NOMO-1 (cell line): ENCODE data around the gene DCDC1.

ENCODE experiments used
- DNase-seq, 2 experiments: peaks; one replicate each; lab custom pipeline; 2025; ENCODE audit not compliant: unreplicated experiment in 2 of 2; lab: John Stamatoyannopoulos, UW

Gene DCDC1

DNA sequence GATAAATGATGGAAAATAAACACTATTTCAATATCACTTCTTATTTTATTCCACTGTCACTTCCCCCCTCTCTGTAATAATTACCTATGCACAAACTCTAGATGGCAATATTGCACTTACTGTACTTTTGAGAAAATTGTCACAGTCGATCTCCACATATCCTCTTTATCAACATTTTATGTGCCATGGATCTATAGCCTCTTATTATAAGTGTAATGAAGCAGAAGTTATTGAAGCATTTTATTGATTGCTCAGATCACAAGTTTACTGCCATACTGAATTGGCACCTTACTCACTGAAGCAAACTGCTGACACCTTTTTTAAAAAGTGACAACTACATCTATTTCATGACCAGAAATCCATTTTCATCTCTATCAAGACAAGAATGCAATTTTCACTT, 133.4 kb downstream of the DCDC1 start:
- DNase-seq, result peak in 1 of 2 experiments; percentile 30

- DNase-seq, result no peak
Measured at GRCh38 chr11:31233425-31233824, 136.1 kb downstream of the DCDC1 start.

- DNase-seq, result no peak
Measured at GRCh38 chr11:31231601-31232000, 137.9 kb downstream of the DCDC1 start.

- DNase-seq, result no peak
Measured at GRCh38 chr11:31218847-31219246, 150.7 kb downstream of the DCDC1 start.

DNA sequence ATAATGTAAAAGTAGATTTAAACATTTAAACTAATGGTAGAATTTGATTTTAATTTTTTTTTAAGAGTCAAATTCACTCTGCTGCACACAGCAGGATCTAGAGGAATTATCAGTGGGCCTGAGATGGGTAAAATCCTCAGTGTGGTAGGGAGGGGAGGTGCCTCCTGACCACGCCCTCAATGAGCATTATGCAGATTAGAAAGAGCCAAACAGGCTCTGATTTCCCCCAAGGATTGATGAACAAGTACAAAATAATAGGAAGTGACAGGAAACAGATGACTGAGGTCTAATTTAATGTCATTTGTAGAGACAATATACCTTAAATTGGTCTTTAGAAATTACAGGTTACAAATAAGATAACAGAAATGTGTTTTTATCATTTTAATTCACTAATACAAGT, 155.2 kb downstream of the DCDC1 start:
- DNase-seq, result no peak

GRCh38 chr11:31199378-31199777, 170.2 kb downstream of the DCDC1 start:
- no peak for DNase-seq

DNA sequence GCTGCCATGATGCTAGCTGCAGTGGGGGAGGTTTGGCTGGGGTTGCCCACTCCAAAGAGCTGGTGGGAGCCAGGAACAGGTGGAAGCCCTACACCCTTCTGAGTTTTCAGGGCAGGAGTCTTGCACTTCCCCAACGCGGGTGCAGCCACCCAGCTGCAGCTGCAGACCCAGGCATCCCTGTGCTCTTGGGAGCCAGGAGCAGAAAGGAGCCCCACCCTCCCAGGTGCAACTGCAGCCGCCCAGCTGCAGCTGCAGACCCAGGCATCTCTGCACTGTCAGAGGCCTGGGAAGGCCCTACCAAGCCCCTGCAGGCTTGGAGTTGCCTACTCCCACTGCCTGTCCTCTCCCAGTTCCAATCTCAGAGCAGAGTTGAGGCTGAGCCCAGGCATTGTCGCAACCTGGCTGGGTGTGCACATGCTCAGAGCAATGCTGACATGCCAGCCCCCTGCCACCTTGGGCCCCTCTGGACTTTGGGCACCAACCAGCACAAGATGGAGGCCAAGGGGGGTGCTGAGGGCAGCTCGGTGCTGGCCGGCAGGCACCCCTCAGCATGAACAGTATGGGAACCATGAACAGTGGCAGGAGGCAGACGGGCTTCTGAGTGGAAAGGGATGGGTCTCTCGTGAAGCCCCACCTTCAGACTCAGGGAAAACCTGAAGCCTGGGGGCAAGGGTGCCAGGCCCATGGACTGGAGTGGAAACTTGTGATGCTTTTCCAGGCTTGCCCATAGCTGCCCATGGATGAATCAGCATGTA, 195.4 kb downstream of the DCDC1 start:
- DNase-seq, result no peak

DNA sequence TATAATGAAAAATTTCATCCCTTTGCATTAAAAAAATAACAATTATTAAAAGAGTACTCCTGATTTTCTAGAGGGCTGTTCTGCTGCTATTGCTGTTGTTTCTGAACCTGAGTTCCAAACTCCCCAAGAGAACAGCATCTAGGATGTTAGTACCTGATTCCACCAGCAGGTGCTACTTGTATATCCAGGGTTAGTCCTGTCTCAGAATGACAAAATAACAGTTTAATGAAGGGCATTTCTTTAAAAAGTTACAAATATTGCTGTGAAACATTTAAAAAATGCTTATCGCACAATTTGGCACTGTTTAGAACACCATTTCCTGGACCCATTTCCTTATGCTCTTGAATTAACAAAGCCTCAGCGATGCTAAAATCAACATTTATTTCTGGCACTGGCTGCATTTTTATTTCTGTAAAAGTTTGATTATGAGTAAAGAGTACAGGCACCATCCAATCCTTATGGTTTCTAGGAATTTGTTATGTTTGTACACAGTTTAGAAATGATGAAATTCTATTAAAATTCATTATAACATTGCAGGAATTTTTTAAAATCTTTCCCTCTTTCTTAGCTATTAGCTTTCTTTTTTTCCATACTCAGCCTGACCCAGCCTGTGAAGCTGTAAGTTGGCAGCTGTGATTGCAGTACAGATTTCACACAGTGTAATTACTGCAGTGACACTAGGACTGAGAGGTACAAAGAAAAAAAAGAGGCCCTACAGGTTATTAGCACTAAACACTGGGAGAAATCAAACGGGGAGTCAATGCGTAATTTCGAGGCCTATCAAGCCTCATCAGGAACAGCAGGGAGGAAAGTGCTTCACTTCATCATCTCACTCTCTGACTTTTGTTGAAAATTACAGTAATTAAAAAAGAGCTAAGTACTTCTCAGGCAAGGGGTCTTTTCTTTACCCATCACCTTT, 208.8 kb downstream of the DCDC1 start:
- DNase-seq, result no peak

GRCh38 chr11:31150841-31151240, 218.7 kb downstream of the DCDC1 start:
- DNase-seq, result no peak

GRCh38 chr11:31150011-31150410, 219.5 kb downstream of the DCDC1 start:
- DNase-seq, result no peak

DNA sequence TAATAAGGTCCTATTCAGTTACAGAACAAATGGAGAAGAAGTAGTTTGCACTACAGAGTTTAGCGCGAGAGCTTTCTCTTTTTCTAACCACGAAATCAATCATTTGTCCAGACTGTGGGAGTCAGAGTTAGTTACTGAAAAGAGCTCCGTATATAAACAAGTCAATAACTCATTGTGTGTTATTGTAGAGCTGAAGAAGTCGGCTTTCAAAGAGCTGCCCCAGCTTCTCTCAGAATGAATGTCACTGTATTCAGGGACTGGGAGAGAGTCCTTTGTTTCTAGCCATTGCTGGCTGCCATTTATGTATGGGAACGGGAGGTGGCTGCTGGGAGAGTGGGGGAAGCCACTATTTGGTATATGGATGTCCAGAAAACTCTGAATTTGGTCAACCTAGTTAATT, 227.8 kb downstream of the DCDC1 start:
- no peak for DNase-seq

- no peak for DNase-seq
Measured at GRCh38 chr11:31139479-31139878, 230.1 kb downstream of the DCDC1 start.

DNA sequence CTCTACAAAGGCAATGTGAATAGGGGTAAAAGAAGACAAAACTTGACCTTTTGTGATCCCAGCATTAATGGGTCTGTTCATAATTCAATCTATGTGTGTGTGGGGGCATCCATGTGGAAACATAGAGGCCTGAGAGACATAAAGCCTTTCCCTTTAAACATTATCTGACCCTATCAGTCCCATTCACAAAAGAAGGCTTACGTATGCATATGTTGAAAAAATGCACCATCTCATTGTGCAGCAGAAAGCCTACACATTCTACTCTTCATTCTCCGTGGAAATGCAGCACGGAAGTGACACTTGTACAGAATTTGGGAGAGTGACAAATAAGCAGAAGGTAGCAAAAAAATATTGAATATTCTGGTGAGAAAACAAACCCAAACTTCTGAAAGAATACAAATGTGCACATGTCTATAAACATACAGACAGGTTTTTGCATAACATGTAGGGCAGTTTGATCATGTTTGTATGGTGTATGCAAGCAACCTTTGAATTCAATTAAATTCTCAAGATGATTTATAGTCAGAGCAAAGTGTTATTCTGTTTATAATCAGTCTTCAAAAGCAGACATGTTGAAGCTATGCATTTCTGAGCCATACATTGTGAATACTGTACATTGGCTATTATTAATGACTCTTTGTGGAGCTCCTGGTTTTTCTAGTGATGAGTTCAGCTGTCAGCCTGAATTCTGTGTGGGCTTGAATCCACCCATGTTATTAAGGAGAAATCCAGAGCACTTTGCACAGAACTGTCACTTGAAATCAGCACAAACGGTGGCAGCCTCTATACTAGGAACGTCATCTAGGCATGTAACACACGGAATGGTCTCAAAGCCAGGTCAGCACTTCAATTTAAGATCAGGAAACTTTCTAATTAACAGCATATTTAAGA, 236.8 kb downstream of the DCDC1 start:
- no peak for DNase-seq

- no peak for DNase-seq
Measured at GRCh38 chr11:31131760-31132159, 237.8 kb downstream of the DCDC1 start.

- DNase-seq, result no peak
Measured at GRCh38 chr11:31127290-31127689, 242.2 kb downstream of the DCDC1 start.

GRCh38 chr11:31120428-31120827, 249.1 kb downstream of the DCDC1 start:
- no peak for DNase-seq

- DNase-seq, result no peak
Measured at GRCh38 chr11:31118566-31118965, 251.0 kb downstream of the DCDC1 start.

DNA sequence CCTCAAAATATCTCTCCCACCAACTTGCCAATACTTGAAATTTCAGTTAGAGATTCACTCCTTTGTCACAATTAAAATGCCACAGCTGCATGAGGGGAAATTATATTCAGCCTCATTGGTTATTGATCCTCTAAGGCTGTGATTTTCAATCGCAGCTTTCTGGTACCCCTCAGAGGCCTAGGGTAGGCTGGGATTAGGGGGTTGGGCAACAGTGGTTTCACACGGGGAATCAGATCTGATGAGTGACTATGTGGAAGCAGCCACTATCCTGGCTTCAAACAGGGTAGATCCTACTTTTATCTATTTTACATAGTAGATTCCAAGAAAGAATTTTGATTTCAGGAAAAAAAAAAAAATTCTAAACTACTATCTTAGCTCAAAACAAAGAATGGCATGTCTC, 252.5 kb downstream of the DCDC1 start:
- DNase-seq, result no peak

GRCh38 chr11:31114442-31114841, 255.1 kb downstream of the DCDC1 start:
- no peak for DNase-seq

GRCh38 chr11:31110830-31111229, 258.7 kb downstream of the DCDC1 start:
- no peak for DNase-seq

GRCh38 chr11:31109446-31109845, 260.1 kb downstream of the DCDC1 start:
- no peak for DNase-seq
